Gastroesophageal sphincter (tissue), 3 donors: ENCODE data around the gene HOXA7.

Experiments used
- CTCF ChIP-seq, 4 experiments: fragments of 200-600 bp in 2 of 4; fragments of 450-650 bp in 2 of 4; sonication (generic) in 1 of 4; IDR thresholded peaks; one replicate each; pipeline ENCODE4 v1.5.1; 2017 to 2019; ENCODE audit warnings: antibody characterized with exemption in 4 of 4, mild to moderate bottlenecking in 2 of 4, moderate library complexity in 2 of 4
- POLR2A ChIP-seq, 2 donors: fragments of 450-650 bp; IDR thresholded peaks; one replicate each; pipeline ENCODE4 v1.6.1; 2017; ENCODE audit warnings: antibody characterized with exemption in 2 of 2, mild to moderate bottlenecking in 2 of 2, moderate library complexity in 1 of 2

GRCh38 chr7:27104341-27105058, 52.0 kb downstream of the HOXA7 start:
- TF ChIP-seq CTCF (IDR thresholded peaks at IDR 0.05) (no peak), POLR2A (IDR thresholded peaks at IDR 0.05) (no peak)
